Neural crest cell (in vitro differentiated cells): ENCODE data around the gene RHBDL2. TPM values are rescaled to one million over a fixed set of nuclear protein-coding genes. Genes with fewer than 3 reads are reported as not detected.

Experiments used
- DNase-seq: peaks from one replicate; pipeline ENCODE4 v3.0.0; 2021; ENCODE audit warnings: low read depth, mixed read lengths, low spot score
- H3K27ac Mint-ChIP-seq: one replicate; pipeline ENCODE4 v1.8.0; 2021; ENCODE audit warnings: mild to moderate bottlenecking, mixed read lengths; ENCODE audit not compliant: unreplicated experiment
- H3K27me3 Mint-ChIP-seq: 2 replicates; pipeline ENCODE4 v1.8.0; 2021; ENCODE audit warnings: low read depth, mild to moderate bottlenecking, mixed read lengths
- H3K36me3 Mint-ChIP-seq: 2 replicates; pipeline ENCODE4 v1.8.0; 2021; ENCODE audit warnings: low read depth, mild to moderate bottlenecking, mixed read lengths
- H3K4me1 Mint-ChIP-seq: 2 replicates; pipeline ENCODE4 v1.8.0; 2021; ENCODE audit warnings: mixed read lengths
- H3K4me3 Mint-ChIP-seq: one replicate; pipeline ENCODE4 v1.8.0; 2021; ENCODE audit warnings: mild to moderate bottlenecking, mixed read lengths
- H3K9me3 Mint-ChIP-seq: 2 replicates; pipeline ENCODE4 v1.8.0; 2021; ENCODE audit warnings: mixed read lengths
- total RNA-seq: library from RNA; stranded (reverse); gene quantifications from 2 replicates; pipeline ENCODE4 v1.2.1, GENCODE V29; 2021
- TF ChIP-seq, protein P1 (sequence below): fragments of 200-600 bp; sonication (generic); conservative IDR thresholded peaks from 2 replicates; pipeline ENCODE4 v1.5.0; 2021; ENCODE audit warnings: antibody characterized with exemption, mild to moderate bottlenecking

Gene RHBDL2
- total RNA-seq, 1 donor from 2014 or later: not detected

DNA sequence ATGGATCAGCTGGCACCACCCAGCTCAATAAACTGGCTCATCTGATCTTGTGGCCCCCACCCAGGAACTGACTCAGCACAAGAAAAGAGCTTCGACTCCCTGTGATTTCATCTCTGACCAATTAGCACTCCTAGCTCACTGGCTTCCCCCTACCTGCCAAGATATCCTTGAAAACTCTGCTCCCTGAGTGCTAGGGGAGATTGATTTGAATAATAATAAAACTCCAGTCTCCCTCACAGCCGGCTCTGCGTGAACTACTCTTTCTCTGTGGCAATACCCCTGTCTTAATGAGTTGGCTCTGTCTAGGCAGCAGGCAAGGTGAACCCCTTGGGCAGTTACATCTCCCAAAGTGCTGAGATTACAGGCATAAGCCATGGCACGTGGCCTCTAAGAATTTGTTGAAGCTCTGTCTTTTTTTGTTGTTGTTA is 11.8 kb upstream of the RHBDL2 start:
- no peaks in the 10 kb centered on the region for H3K36me3 Mint-ChIP-seq
- DNase-seq: no peak
- H3K4me1 Mint-ChIP-seq: no peaks in the 10 kb centered on the region
- TF ChIP-seq, protein P1, sequence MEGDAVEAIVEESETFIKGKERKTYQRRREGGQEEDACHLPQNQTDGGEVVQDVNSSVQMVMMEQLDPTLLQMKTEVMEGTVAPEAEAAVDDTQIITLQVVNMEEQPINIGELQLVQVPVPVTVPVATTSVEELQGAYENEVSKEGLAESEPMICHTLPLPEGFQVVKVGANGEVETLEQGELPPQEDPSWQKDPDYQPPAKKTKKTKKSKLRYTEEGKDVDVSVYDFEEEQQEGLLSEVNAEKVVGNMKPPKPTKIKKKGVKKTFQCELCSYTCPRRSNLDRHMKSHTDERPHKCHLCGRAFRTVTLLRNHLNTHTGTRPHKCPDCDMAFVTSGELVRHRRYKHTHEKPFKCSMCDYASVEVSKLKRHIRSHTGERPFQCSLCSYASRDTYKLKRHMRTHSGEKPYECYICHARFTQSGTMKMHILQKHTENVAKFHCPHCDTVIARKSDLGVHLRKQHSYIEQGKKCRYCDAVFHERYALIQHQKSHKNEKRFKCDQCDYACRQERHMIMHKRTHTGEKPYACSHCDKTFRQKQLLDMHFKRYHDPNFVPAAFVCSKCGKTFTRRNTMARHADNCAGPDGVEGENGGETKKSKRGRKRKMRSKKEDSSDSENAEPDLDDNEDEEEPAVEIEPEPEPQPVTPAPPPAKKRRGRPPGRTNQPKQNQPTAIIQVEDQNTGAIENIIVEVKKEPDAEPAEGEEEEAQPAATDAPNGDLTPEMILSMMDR: no peak
- H3K27me3 Mint-ChIP-seq: no peaks in the 10 kb centered on the region
- H3K4me3 Mint-ChIP-seq: no peak overlapping the region
- H3K27ac Mint-ChIP-seq: no peak overlapping the region
- H3K9me3 Mint-ChIP-seq: no peaks in the 10 kb centered on the region

DNA sequence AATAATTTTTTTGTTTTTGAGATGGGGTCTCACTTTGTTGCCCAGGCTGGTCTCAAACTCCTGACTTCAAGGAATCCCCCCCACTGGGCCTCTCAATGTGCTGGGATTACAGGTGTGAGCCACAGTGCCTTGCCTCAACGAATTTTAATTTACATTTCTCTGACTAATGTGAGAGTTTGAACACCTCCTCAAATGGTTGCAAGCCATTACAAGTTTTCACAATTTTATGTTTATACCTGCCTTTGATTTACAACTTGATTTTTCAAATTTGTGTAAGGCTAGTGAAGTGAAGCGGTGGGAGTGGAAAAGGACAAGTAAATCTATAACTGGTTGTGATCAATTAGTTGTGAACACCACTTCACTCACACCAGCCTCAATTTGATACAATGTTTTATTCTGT is 8.9 kb upstream of the RHBDL2 start:
- peaks cover 4% of the 10 kb centered on the region for H3K9me3 Mint-ChIP-seq
- DNase-seq: no peak

GRCh38 chr1:38944547-38944946 is 2.9 kb upstream of the RHBDL2 start:
- DNase-seq: no peak
- H3K27ac Mint-ChIP-seq: no peak overlapping the region
- H3K4me1 Mint-ChIP-seq: no peaks in the 10 kb centered on the region
- H3K4me3 Mint-ChIP-seq: no peak overlapping the region
- TF ChIP-seq, protein P1: no peak
- no peaks in the 10 kb centered on the region for H3K36me3 Mint-ChIP-seq
- H3K27me3 Mint-ChIP-seq: no peaks in the 10 kb centered on the region
- H3K9me3 Mint-ChIP-seq: peaks cover 4% of the 10 kb centered on the region

More for the DNA sequence above, 8.9 kb upstream of the RHBDL2 start:
- H3K27ac Mint-ChIP-seq: no peak overlapping the region
- TF ChIP-seq, protein P1: no peak
- no peaks in the 10 kb centered on the region for H3K4me1 Mint-ChIP-seq
- H3K36me3 Mint-ChIP-seq: no peaks in the 10 kb centered on the region
- no peak overlapping the region for H3K4me3 Mint-ChIP-seq
- no peaks in the 10 kb centered on the region for H3K27me3 Mint-ChIP-seq

DNA sequence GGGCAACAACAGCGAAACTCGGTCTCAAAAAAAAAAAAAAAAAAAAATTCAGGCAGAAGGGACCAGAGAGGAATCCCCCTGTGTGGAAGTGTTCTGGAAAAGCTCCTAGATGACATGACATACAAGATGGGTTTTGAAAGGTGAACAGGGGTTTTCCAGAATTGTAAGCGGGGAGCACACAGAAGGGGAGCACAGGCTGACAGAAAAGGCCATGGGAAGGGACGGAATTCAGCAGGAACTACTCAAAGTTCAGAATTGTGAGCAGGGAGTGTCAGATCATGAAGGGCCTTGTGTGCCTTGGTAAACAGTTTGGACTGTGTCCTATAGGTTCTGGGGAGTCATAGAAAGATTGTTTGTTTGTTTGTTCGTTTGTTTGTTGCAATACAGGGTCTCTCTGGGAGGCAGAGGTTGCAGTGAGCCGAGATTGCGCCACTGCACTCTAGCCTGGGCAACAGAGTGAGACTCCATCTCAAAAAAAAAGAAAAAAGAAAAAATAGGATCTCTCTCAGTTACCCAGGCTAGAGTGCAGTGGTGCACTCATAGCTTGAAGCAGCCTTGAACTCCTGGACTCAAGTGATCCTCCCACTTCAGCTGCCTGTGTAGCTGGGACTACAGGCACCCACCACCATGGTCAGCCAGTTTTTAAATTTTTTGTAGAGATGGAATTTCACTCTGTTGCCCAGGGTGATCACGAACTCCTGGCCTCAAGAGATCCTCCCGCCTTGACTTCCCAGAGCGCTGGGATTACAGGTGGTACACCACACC is 1.2 kb upstream of the RHBDL2 start:
- Mint-ChIP-seq H3K4me3 (no peak overlapping the region), H3K27ac (no peak overlapping the region), H3K4me1 (no peaks in the 10 kb centered on the region), H3K9me3 (peaks cover 4% of the 10 kb centered on the region), H3K27me3 (no peaks in the 10 kb centered on the region), H3K36me3 (no peaks in the 10 kb centered on the region)
- TF ChIP-seq, protein P1: no peak
- no peak for DNase-seq

DNA sequence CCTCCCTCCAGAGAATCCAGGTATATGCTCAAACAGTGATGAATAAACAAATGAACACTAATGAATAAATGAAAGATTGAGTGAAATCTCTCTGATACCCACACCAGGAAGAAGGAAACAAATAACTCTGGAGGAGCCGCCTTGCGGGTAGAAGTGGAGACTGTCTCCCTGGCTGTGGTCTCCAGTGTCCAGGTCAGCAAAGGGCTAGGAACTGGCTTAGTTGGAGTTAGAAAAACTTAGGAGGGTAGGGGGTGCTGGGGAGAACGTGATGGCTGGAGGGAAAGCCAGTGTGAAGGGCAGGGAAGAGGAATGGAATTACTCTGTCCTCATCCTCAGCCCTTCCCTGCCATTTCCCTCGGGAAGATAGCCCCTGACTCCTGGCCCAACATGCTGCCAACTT is 537 bp downstream of the RHBDL2 start:
- TF ChIP-seq, protein P1: no peak
- no peak for DNase-seq
- Mint-ChIP-seq H3K36me3 (no peaks in the 10 kb centered on the region), H3K27me3 (no peaks in the 10 kb centered on the region), H3K9me3 (no peaks in the 10 kb centered on the region), H3K4me1 (no peaks in the 10 kb centered on the region), H3K27ac (no peak overlapping the region), H3K4me3 (no peak overlapping the region)
